ENCODE measurements around the gene NOTCH1. TPM values are rescaled to one million over a fixed set of nuclear protein-coding genes. Genes with fewer than 3 reads are reported as not detected.
A peak's percentile ranks its signal among the peaks of the same experiment; 100 is the strongest.

Gene NOTCH1
- total and polyA plus RNA-seq, 5 donors from 2014 or later: 1.2 to 52.3 (median 1.6) TPM

DNA sequence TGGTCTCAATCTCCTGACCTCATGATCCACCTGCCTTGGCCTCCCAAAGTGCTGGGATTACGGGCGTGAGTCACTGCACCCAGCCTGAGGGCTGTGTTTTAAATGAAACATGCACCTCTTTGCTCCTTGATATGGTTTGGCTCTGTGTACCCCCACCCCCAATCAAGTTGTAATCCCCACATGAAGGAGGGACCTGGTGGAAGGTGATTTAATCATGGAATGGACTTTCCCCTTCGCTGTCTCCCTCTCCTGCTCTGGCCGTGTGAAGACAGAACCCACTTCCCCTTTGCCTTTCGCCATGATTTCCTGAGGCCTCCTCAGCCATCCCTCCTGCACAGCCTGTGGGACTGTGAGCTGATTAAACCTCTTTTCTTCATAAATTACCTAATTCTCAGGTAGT is 12.5 kb upstream of the NOTCH1 start:
- peaks cover 0 to 8% (median 0%) of the 10 kb centered on the region in 7 donors for H3K9me3 Mint-ChIP-seq
- H3K27ac Mint-ChIP-seq: no peak overlapping the region
- peaks cover 4% of the 10 kb centered on the region for H3K27me3 Mint-ChIP-seq
- H3K36me3 ChIP-seq (ENCODE audit: control insufficient read depth, insufficient read depth, low read length): no peaks in the 10 kb centered on the region
- H3K36me3 Mint-ChIP-seq: no peaks in the 10 kb centered on the region
- H3K27me3 ChIP-seq (ENCODE audit: control insufficient read depth, insufficient read depth, low read length): no peaks in the 10 kb centered on the region
- ATAC-seq (ENCODE audit: low read depth in 2 of 2): no peak
- no peak overlapping the region for H3K4me3 Mint-ChIP-seq
- H3K4me3 ChIP-seq (ENCODE audit: low read depth, low read length): no peak overlapping the region
- no peak for DNase-seq
- no peak overlapping the region for H3K27ac ChIP-seq (ENCODE audit: insufficient read depth, low read length, poor library complexity, severe bottlenecking)
- H3K4me1 ChIP-seq (ENCODE audit: control insufficient read depth, insufficient read depth, low read length, poor library complexity, severe bottlenecking): no peaks in the 10 kb centered on the region
- peaks cover 0 to 3% (median under 1%) of the 10 kb centered on the region in 4 donors for H3K4me1 Mint-ChIP-seq
- peaks cover 0 to 8% of the 10 kb centered on the region in 2 experiments for H3K9me3 ChIP-seq (ENCODE audit: control insufficient read depth in 2 of 2, low read length in 2 of 2)

DNA sequence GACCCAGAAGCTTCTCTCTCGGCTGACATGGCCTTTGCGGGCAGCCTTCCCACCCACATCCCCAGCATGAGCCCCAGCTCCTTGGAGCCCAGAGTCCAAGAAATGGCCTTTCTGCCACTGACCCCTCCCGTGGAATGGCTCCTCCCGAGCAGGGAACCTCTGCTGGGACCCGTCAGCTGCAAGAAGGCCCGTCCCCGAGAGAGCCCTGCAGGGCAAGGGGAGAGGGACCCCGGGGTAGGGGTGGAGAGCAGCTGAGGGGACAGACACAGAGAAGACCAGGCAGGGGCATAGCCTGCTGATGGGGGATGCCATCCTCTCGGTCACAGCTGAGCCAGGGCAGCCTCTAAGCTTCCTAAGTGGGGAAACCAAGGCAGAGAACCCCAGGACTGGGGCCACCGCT is 11.2 kb upstream of the NOTCH1 start:
- H3K4me1 Mint-ChIP-seq: peaks cover 0 to 9% (median 4%) of the 10 kb centered on the region in 4 donors
- no peak overlapping the region for H3K4me3 ChIP-seq (ENCODE audit: low read depth, low read length)
- H3K27me3 ChIP-seq (ENCODE audit: control insufficient read depth, insufficient read depth, low read length): no peaks in the 10 kb centered on the region
- DNase-seq: no peak
- ATAC-seq (ENCODE audit: low read depth in 2 of 2): no peak
- no peaks in the 10 kb centered on the region for H3K36me3 ChIP-seq (ENCODE audit: control insufficient read depth, insufficient read depth, low read length)
- no peaks in the 10 kb centered on the region for H3K4me1 ChIP-seq (ENCODE audit: control insufficient read depth, insufficient read depth, low read length, poor library complexity, severe bottlenecking)
- no peak overlapping the region for H3K27ac ChIP-seq (ENCODE audit: insufficient read depth, low read length, poor library complexity, severe bottlenecking)
- H3K36me3 Mint-ChIP-seq: no peaks in the 10 kb centered on the region
- H3K27me3 Mint-ChIP-seq: peaks cover 8% of the 10 kb centered on the region
- peaks cover 0 to 8% (median 0%) of the 10 kb centered on the region in 7 donors for H3K9me3 Mint-ChIP-seq
- H3K27ac Mint-ChIP-seq: no peak overlapping the region
- no peak overlapping the region for H3K4me3 Mint-ChIP-seq
- H3K9me3 ChIP-seq (ENCODE audit: control insufficient read depth in 2 of 2, low read length in 2 of 2): peaks cover 0 to 8% of the 10 kb centered on the region in 2 experiments

DNA sequence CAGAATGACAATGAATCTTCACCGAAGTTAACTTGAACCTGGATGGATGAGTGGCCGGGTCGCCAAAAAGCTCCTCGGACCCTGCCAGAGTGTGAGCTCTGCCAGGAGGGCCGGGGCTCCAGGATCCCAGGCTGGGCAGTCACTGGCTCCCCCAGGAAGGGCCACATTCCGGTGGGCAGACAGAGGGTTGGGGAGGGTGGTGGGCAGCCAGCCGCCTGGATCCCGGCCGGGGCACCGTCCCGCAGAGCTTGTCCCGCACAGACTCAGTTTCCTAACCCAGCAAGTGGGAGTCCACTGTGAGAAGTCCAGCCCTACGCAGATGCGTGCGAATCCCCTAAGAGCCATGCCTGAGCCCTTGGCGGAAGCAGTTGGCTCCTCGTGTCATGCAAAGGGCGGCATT is 10.3 kb upstream of the NOTCH1 start:
- Histone ChIP-seq H3K4me1 (ENCODE audit: control insufficient read depth, insufficient read depth, low read length, poor library complexity, severe bottlenecking) (peaks cover 6% of the 10 kb centered on the region), H3K27ac (ENCODE audit: insufficient read depth, low read length, poor library complexity, severe bottlenecking) (no peak overlapping the region), H3K9me3 (ENCODE audit: control insufficient read depth in 2 of 2, low read length in 2 of 2) (peaks cover 0 to 8% of the 10 kb centered on the region in 2 experiments), H3K27me3 (ENCODE audit: control insufficient read depth, insufficient read depth, low read length) (no peaks in the 10 kb centered on the region), H3K36me3 (ENCODE audit: control insufficient read depth, insufficient read depth, low read length) (no peaks in the 10 kb centered on the region), H3K4me3 (ENCODE audit: low read depth, low read length) (no peak overlapping the region)
- ATAC-seq (ENCODE audit: low read depth in 2 of 2) (no peak), DNase-seq (no peak)
- Mint-ChIP-seq H3K4me3 (peak overlapping the region in 1 of 4 donors; percentile 28), H3K9me3 (peaks cover 0 to 8% (median 0%) of the 10 kb centered on the region in 7 donors), H3K36me3 (no peaks in the 10 kb centered on the region), H3K4me1 (peaks cover 0 to 15% (median 4%) of the 10 kb centered on the region in 4 donors), H3K27me3 (peaks cover 10% of the 10 kb centered on the region), H3K27ac (no peak overlapping the region)

DNA sequence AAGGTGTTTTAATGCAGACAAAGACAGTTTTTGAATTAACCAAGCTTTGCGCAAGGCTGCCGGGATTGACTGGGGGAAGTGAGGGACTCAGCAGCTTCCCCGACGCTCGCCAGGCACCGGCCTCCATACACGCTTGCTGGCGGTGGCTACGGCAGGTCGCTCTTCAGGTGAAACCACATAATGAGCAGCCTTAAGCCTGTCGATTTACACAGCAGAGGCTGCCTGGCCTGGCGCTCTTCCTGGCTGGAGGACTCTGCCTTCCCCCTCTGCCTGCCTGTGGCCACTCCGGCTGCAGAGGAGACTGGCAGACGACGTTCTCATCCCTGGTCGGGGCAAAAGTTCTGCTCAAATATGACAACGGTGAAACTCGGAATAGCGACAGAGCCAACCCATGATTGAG is 9.0 kb upstream of the NOTCH1 start:
- Histone ChIP-seq H3K36me3 (ENCODE audit: control insufficient read depth, insufficient read depth, low read length) (no peaks in the 10 kb centered on the region), H3K9me3 (ENCODE audit: control insufficient read depth in 2 of 2, low read length in 2 of 2) (peaks cover 0 to 8% of the 10 kb centered on the region in 2 experiments), H3K4me3 (ENCODE audit: low read depth, low read length) (no peak overlapping the region), H3K27me3 (ENCODE audit: control insufficient read depth, insufficient read depth, low read length) (no peaks in the 10 kb centered on the region), H3K4me1 (ENCODE audit: control insufficient read depth, insufficient read depth, low read length, poor library complexity, severe bottlenecking) (peaks cover 9% of the 10 kb centered on the region), H3K27ac (ENCODE audit: insufficient read depth, low read length, poor library complexity, severe bottlenecking) (no peak overlapping the region)
- DNase-seq (no peak), ATAC-seq (ENCODE audit: low read depth in 2 of 2) (no peak)
- Mint-ChIP-seq H3K4me3 (no peak overlapping the region), H3K9me3 (peaks cover 0 to 8% (median 0%) of the 10 kb centered on the region in 7 donors), H3K27ac (no peak overlapping the region), H3K36me3 (no peaks in the 10 kb centered on the region), H3K27me3 (peaks cover 10% of the 10 kb centered on the region), H3K4me1 (peaks cover 0 to 15% (median 4%) of the 10 kb centered on the region in 4 donors)

DNA sequence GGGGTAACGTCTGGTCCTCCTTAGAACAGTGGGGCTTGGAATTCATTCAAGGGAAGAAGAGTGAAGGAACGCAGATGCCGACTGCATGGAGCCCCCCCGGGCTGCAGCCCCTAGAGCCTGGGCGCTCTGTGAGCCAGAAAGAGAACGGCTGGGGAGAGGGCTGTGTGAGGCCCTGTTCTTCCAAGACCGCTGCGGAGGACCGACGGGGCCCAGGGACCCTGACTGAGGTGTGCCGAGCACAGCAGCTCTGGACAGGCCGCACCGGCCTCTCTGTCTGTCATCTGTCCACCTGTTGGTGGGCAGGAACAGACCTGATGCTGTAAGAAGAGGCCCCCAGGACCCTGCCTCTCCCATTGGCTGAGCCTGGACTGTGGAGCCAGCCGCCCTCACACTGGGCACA is 7.7 kb upstream of the NOTCH1 start:
- H3K36me3 ChIP-seq (ENCODE audit: control insufficient read depth, insufficient read depth, low read length): no peaks in the 10 kb centered on the region
- H3K9me3 ChIP-seq (ENCODE audit: control insufficient read depth in 2 of 2, low read length in 2 of 2): no peaks in the 10 kb centered on the region
- ATAC-seq (ENCODE audit: low read depth in 2 of 2) (no peak), DNase-seq (no peak)
- Mint-ChIP-seq H3K4me3 (no peak overlapping the region), H3K4me1 (peaks cover 0 to 15% (median 4%) of the 10 kb centered on the region in 4 donors), H3K27me3 (peaks cover 10% of the 10 kb centered on the region), H3K9me3 (peaks cover 0 to 2% (median 0%) of the 10 kb centered on the region in 7 donors), H3K36me3 (no peaks in the 10 kb centered on the region), H3K27ac (no peak overlapping the region)
- no peak overlapping the region for H3K27ac ChIP-seq (ENCODE audit: insufficient read depth, low read length, poor library complexity, severe bottlenecking)
- H3K4me3 ChIP-seq (ENCODE audit: low read depth, low read length): no peak overlapping the region
- H3K27me3 ChIP-seq (ENCODE audit: control insufficient read depth, insufficient read depth, low read length): no peaks in the 10 kb centered on the region
- H3K4me1 ChIP-seq (ENCODE audit: control insufficient read depth, insufficient read depth, low read length, poor library complexity, severe bottlenecking): peaks cover 9% of the 10 kb centered on the region

DNA sequence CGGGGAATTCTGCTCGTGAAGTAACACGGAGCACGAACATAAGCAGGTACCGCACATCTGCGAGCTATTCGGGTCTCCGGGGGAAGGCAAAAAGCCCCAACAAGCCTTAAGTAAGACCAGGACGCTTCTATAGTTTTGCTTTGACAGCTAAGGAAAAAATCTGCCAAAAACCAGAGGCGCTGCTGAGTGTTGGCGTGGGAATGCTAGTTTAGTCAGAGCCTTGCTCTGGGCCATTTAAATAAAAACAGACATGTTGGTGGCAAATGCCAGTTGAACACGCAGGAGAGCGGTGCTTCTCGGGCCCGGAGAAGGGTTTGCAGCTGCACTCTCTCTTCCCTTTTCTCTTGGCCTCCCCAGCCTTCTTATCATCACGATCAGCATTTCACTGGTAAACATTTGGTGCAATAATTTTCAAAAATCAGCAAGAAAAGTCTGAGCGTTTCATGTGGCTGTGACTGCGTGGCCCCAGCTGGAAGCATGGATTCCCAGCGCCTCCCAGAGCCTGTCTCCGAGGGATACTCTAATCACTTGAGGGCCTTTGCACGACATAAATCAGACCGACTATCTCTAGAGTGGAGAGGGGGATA is 6.4 kb upstream of the NOTCH1 start:
- Mint-ChIP-seq H3K4me3 (peak overlapping the region in 3 of 4 donors; percentile 36 to 61 (median 41)), H3K27ac (no peak overlapping the region), H3K4me1 (peaks cover 0 to 13% (median 4%) of the 10 kb centered on the region in 4 donors), H3K36me3 (no peaks in the 10 kb centered on the region), H3K27me3 (peaks cover 10% of the 10 kb centered on the region), H3K9me3 (no peaks in the 10 kb centered on the region)
- Histone ChIP-seq H3K4me1 (ENCODE audit: control insufficient read depth, insufficient read depth, low read length, poor library complexity, severe bottlenecking) (peaks cover 10% of the 10 kb centered on the region), H3K27ac (ENCODE audit: insufficient read depth, low read length, poor library complexity, severe bottlenecking) (no peak overlapping the region), H3K36me3 (ENCODE audit: control insufficient read depth, insufficient read depth, low read length) (no peaks in the 10 kb centered on the region), H3K9me3 (ENCODE audit: control insufficient read depth in 2 of 2, low read length in 2 of 2) (no peaks in the 10 kb centered on the region), H3K4me3 (ENCODE audit: low read depth, low read length) (no peak overlapping the region), H3K27me3 (ENCODE audit: control insufficient read depth, insufficient read depth, low read length) (no peaks in the 10 kb centered on the region)
- DNase-seq (no peak), ATAC-seq (ENCODE audit: low read depth in 2 of 2) (no peak)

DNA sequence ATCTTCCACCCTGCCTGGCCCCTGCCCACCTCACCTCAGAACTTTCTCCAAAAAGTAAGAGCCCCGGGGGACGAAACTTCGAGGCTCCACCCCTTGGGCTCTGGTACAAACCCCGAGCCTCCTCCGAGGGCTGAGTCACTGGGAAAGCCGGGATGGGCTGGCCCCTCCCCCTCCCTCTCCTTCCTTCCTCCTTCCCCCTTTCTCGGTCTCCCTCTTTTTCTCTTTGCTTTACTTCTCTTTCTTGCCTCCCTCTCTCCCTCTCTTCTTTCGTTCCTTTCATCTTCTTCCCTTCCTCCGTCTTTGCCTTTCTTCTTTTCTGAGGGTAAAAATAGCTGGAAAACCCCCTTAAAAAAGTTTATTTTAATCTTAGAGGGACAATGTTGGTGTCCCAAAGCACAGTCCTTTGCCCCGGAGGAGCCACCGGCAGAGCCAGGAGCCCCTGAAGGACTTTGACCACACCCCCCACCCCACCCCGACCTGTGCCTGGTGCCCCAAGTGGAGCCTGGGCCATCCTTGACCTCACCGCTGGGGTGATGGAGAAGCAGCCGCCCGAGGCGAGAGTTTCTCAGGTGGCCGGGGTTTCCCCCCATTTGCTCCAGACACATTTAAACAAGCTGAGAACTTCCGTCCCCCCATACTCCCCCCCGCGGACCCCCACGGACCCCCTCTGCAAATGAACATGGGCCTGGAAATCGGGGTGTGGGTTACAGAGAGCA is 5.7 kb upstream of the NOTCH1 start:
- Histone ChIP-seq H3K27ac (ENCODE audit: insufficient read depth, low read length, poor library complexity, severe bottlenecking) (no peak overlapping the region), H3K4me3 (ENCODE audit: low read depth, low read length) (no peak overlapping the region), H3K4me1 (ENCODE audit: control insufficient read depth, insufficient read depth, low read length, poor library complexity, severe bottlenecking) (peaks cover 16% of the 10 kb centered on the region), H3K27me3 (ENCODE audit: control insufficient read depth, insufficient read depth, low read length) (no peaks in the 10 kb centered on the region), H3K36me3 (ENCODE audit: control insufficient read depth, insufficient read depth, low read length) (no peaks in the 10 kb centered on the region), H3K9me3 (ENCODE audit: control insufficient read depth in 2 of 2, low read length in 2 of 2) (no peaks in the 10 kb centered on the region)
- Mint-ChIP-seq H3K36me3 (no peaks in the 10 kb centered on the region), H3K9me3 (no peaks in the 10 kb centered on the region), H3K27me3 (peaks cover 10% of the 10 kb centered on the region), H3K4me1 (peaks cover 0 to 19% (median 5%) of the 10 kb centered on the region in 4 donors), H3K27ac (no peak overlapping the region), H3K4me3 (peak overlapping the region in 3 of 4 donors; percentile 2 to 54 (median 41))
- ATAC-seq (ENCODE audit: low read depth in 2 of 2): no peak
- no peak for DNase-seq
